NK-92 treated with Interleukin-12 subunit alpha and Interleukin-12 subunit beta, amount 100 ng/mL, for 24 hours (cell line): ENCODE results near the gene ADAM11.
"Not testable (repeated sequence)": the region's sequence is repeated elsewhere in the genome, so short reads cannot be mapped to it uniquely, and the experiment has no call there.

Source experiments
- DNase-seq: peaks from one replicate; lab custom pipeline; 2025; lab: John Stamatoyannopoulos, UW

The ADAM11 gene

GRCh38 chr17:44758414-44759085 is at the start of gene ADAM11:
TSS of gene ADAM11 (plus strand) at chr17:44758988. CDS start at chr17:44759200, 212 bp downstream.
- no peak for DNase-seq

GRCh38 chr17:44719444-44719843 is 39.3 kb upstream of the ADAM11 start:
- no peak for DNase-seq

- DNase-seq = no peak
Observed at GRCh38 chr17:44722254-44722653, 36.5 kb upstream of the ADAM11 start.

GRCh38 chr17:44726121-44726520 is 32.7 kb upstream of the ADAM11 start:
- not testable (repeated sequence) for DNase-seq

GRCh38 chr17:44733753-44734152 is 25.0 kb upstream of the ADAM11 start:
- no peak for DNase-seq

- no peak for DNase-seq
Observed at GRCh38 chr17:44734272-44734671, 24.5 kb upstream of the ADAM11 start.

GRCh38 chr17:44736551-44737240 is 22.1 kb upstream of the ADAM11 start:
- no peak for DNase-seq

- DNase-seq = no peak
Observed at GRCh38 chr17:44738214-44738906, 20.4 kb upstream of the ADAM11 start.

GRCh38 chr17:44741316-44741715 is 17.5 kb upstream of the ADAM11 start:
- DNase-seq = no peak

GRCh38 chr17:44745301-44745700 is 13.5 kb upstream of the ADAM11 start:
- DNase-seq = no peak

GRCh38 chr17:44745738-44746137 is 13.1 kb upstream of the ADAM11 start:
- not testable (repeated sequence) for DNase-seq

GRCh38 chr17:44747566-44747965 is 11.2 kb upstream of the ADAM11 start:
- DNase-seq = no peak

- no peak for DNase-seq
Observed at GRCh38 chr17:44749076-44749979, 9.5 kb upstream of the ADAM11 start.

GRCh38 chr17:44749980-44750318 is 8.8 kb upstream of the ADAM11 start:
- DNase-seq = no peak

GRCh38 chr17:44751331-44751730 is 7.5 kb upstream of the ADAM11 start:
- no peak for DNase-seq

GRCh38 chr17:44751806-44752205 is 7.0 kb upstream of the ADAM11 start:
- no peak for DNase-seq

- no peak for DNase-seq
Observed at GRCh38 chr17:44752953-44753861, 5.6 kb upstream of the ADAM11 start.

- DNase-seq = no peak
Observed at GRCh38 chr17:44754276-44754675, 4.5 kb upstream of the ADAM11 start.

GRCh38 chr17:44755180-44755579 is 3.6 kb upstream of the ADAM11 start:
- not testable (repeated sequence) for DNase-seq

GRCh38 chr17:44757045-44757917 is 1.5 kb upstream of the ADAM11 start:
- no peak for DNase-seq
